HEK293 (cell line): ENCODE measurements around the gene VEZT.

Experiments
- CTCF ChIP-seq: fragments of 450-650 bp; formaldehyde crosslinking; IDR thresholded peaks from 2 replicates; pipeline ENCODE4 v1.5.1; 2016; ENCODE audit warnings: missing biosample characterization, missing genetic modification characterization
- ZNF221 ChIP-seq: fragments of 450-650 bp; formaldehyde crosslinking; IDR thresholded peaks from 2 replicates; pipeline ENCODE4 v1.5.1; 2017; ENCODE audit warnings: missing biosample characterization, missing genetic modification characterization, borderline replicate concordance
- ZNF335 ChIP-seq: fragments of 450-650 bp; formaldehyde crosslinking; conservative IDR thresholded peaks from 2 replicates; pipeline ENCODE4 v1.5.1; 2016; ENCODE audit warnings: missing biosample characterization, missing genetic modification characterization
- ZNF423 ChIP-seq: fragments of 450-650 bp; formaldehyde crosslinking; IDR thresholded peaks from 2 replicates; pipeline ENCODE4 v1.5.1; 2016; ENCODE audit warnings: missing biosample characterization, missing genetic modification characterization

GRCh38 chr12:95205016-95205624, 12.5 kb upstream of the VEZT start:
- TF ChIP-seq ZNF423 (no peak), CTCF (tag by site-specific recombination) (no peak), ZNF335 (tag by site-specific recombination) (no peak), ZNF221 (tag by site-specific recombination) (no peak)
